AG09319 (cell line): ENCODE data around the gene SSU72.
A peak's percentile ranks its signal among the peaks of the same experiment; 100 is the strongest.
"Not testable (repeated sequence)": the region's sequence is repeated elsewhere in the genome, so short reads cannot be mapped to it uniquely, and the experiment has no call there.

ENCODE experiments used
- DNase-seq: peaks from one replicate; pipeline ENCODE4 v3.0.0-alpha.2; 2010; ENCODE audit warnings: low read depth; ENCODE audit errors: extremely low read depth
- TF ChIP-seq, protein P1 (sequence below): IDR thresholded peaks from 2 replicates; pipeline ENCODE4 v1.5.1; 2011; ENCODE audit warnings: low read depth, mild to moderate bottlenecking, inconsistent platforms, low read length, moderate library complexity

Gene SSU72

DNA sequence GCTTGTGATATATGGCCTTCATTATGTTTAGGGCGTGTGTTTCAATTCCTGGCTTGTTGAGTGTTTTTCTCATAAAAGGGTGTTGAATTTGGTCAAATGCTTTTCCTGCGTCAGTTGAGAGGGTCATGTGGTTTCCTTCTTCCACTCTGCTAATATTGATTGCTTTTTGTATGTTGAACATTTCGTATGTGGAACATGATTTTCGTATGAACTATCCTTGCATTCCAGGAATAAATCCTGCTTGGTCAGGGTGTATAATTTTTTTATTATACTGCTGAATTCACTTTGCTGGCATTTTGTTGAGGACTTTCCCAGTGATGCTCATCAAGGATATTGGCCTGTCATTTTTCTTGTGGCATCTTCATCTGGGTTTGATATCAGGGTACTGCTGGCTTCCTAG is 67.4 kb downstream of the SSU72 start:
- no peak for DNase-seq
- TF ChIP-seq, protein P1, sequence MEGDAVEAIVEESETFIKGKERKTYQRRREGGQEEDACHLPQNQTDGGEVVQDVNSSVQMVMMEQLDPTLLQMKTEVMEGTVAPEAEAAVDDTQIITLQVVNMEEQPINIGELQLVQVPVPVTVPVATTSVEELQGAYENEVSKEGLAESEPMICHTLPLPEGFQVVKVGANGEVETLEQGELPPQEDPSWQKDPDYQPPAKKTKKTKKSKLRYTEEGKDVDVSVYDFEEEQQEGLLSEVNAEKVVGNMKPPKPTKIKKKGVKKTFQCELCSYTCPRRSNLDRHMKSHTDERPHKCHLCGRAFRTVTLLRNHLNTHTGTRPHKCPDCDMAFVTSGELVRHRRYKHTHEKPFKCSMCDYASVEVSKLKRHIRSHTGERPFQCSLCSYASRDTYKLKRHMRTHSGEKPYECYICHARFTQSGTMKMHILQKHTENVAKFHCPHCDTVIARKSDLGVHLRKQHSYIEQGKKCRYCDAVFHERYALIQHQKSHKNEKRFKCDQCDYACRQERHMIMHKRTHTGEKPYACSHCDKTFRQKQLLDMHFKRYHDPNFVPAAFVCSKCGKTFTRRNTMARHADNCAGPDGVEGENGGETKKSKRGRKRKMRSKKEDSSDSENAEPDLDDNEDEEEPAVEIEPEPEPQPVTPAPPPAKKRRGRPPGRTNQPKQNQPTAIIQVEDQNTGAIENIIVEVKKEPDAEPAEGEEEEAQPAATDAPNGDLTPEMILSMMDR = no peak

GRCh38 chr1:1505801-1506200 is 68.9 kb downstream of the SSU72 start:
- not testable (repeated sequence) for DNase-seq

DNA sequence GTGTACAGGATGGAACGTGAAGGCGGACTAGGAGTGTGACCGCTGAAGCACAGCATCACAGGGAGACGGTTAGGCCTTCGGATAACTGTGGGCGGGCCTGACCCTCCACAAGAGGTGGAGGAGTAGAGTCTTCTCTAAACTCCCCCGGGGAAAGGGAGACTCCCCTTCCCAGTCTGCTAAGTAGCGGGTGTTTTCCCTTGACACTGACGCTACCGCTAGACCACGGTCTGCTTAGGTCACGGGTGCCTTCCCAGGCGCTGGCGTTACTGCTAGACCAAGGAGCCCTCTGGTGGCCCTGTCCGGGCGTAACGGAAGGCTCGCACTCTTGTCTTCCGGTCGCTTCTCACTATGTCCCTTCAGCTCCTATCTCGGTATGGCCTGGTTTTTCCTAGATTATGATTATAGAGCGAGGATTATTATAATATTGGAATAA is 69.3 kb downstream of the SSU72 start:
- TF ChIP-seq, protein P1 = peak; percentile 6
- not testable (repeated sequence) for DNase-seq

- TF ChIP-seq, protein P1 = peak; percentile 46
- DNase-seq = not testable (repeated sequence)
Observed at GRCh38 chr1:1504777-1505365, 69.8 kb downstream of the SSU72 start.

- DNase-seq = not testable (repeated sequence)
Observed at GRCh38 chr1:1495461-1495975, 79.1 kb downstream of the SSU72 start.

DNA sequence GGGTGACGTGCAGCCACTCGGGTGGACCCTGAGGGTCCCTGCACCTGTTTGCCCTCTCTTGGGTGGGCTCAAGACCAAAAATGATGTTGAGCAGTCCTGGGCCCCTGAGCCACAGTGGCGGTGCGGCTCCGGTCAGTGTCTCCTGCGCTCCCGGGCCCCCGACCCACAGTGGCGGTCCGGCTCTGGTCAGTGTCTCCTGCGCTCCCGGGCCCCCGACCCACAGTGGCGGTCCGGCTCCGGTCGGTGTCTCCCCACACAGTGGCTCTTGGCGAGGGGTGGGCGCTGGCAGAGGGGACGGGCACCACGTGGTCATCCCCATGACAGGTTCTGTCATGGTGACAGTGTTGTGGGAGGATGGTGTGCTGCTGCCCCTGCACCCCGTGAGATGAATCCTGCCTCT is 80.4 kb downstream of the SSU72 start:
- DNase-seq = not testable (repeated sequence)
